ENCODE measurements around the gene MYOM1.

DNA sequence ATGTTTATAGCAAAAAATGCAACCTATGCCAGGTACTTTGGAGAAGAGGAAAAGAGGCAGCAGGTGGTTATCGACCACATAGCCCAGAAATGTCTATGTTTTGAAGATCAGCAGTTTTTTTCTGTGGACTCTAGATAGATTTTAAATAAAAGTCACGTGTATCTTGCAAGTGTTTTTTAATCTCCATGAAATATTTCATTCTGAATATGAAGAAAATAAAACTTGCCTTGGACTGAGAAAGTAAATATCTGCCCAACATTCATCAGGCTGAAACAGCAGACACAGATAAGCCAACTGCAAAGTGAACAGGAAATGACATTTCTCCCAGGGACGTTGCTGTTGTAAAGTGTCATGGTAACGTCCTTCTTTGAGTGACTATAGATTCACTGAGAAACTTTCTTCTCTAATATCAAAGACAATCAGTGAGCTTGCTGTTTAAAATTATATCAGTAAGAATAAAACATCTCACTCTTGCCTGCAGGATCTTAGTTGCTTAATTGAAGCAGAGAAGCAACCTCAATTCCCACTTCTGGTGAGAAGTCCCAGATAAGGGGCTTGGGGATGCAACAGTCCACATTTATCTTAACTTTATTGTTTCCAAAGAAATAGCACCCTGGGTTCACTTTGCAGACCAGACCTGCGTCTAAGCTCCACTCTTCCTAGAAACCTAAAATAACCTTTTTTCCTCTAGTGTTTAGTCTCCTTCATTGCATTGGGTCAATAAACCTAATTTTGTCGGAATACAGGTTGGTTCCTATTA is 6.3 kb downstream of the MYOM1 start:
- TF ChIP-seq JUN (IDR thresholded peaks at IDR 0.05; ENCODE audit: borderline replicate concordance, insufficient read depth, insufficient read length, low read depth) (no peak), GATA2 (IDR thresholded peaks at IDR 0.05; ENCODE audit: insufficient read depth, insufficient read length, low read depth, low read length) (no peak), EZH2 (IDR thresholded peaks at IDR 0.05; ENCODE audit: borderline replicate concordance, low read depth, low read length, severe bottlenecking) (no peak), POLR2AphosphoS5 (IDR thresholded peaks at IDR 0.05; ENCODE audit: insufficient read depth, low read depth, low read length) (no peak)
- TF ChIP-seq, protein P1, sequence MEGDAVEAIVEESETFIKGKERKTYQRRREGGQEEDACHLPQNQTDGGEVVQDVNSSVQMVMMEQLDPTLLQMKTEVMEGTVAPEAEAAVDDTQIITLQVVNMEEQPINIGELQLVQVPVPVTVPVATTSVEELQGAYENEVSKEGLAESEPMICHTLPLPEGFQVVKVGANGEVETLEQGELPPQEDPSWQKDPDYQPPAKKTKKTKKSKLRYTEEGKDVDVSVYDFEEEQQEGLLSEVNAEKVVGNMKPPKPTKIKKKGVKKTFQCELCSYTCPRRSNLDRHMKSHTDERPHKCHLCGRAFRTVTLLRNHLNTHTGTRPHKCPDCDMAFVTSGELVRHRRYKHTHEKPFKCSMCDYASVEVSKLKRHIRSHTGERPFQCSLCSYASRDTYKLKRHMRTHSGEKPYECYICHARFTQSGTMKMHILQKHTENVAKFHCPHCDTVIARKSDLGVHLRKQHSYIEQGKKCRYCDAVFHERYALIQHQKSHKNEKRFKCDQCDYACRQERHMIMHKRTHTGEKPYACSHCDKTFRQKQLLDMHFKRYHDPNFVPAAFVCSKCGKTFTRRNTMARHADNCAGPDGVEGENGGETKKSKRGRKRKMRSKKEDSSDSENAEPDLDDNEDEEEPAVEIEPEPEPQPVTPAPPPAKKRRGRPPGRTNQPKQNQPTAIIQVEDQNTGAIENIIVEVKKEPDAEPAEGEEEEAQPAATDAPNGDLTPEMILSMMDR (IDR thresholded peaks at IDR 0.05; ENCODE audit: extremely low read depth in 1 of 2, insufficient read depth in 1 of 2, low read depth in 1 of 2, low read length in 2 of 2) = no peak
